Neural crest cell (in vitro differentiated cells): ENCODE measurements around the gene MYBPHL. TPM values are rescaled to one million over a fixed set of nuclear protein-coding genes. Genes with fewer than 3 reads are reported as not detected.
A peak's percentile ranks its signal among the peaks of the same experiment; 100 is the strongest.

Source experiments
- DNase-seq: peaks from one replicate; pipeline ENCODE4 v3.0.0; 2021; ENCODE audit warnings: low read depth, mixed read lengths, low spot score
- H3K27ac Mint-ChIP-seq: one replicate; pipeline ENCODE4 v1.8.0; 2021; ENCODE audit warnings: mild to moderate bottlenecking, mixed read lengths; ENCODE audit not compliant: unreplicated experiment
- H3K27me3 Mint-ChIP-seq: 2 replicates; pipeline ENCODE4 v1.8.0; 2021; ENCODE audit warnings: low read depth, mild to moderate bottlenecking, mixed read lengths
- H3K36me3 Mint-ChIP-seq: 2 replicates; pipeline ENCODE4 v1.8.0; 2021; ENCODE audit warnings: low read depth, mild to moderate bottlenecking, mixed read lengths
- H3K4me1 Mint-ChIP-seq: 2 replicates; pipeline ENCODE4 v1.8.0; 2021; ENCODE audit warnings: mixed read lengths
- H3K4me3 Mint-ChIP-seq: one replicate; pipeline ENCODE4 v1.8.0; 2021; ENCODE audit warnings: mild to moderate bottlenecking, mixed read lengths
- H3K9me3 Mint-ChIP-seq: 2 replicates; pipeline ENCODE4 v1.8.0; 2021; ENCODE audit warnings: mixed read lengths
- CTCF ChIP-seq: fragments of 200-600 bp; sonication (generic); conservative IDR thresholded peaks from 2 replicates; pipeline ENCODE4 v1.5.0; 2021; ENCODE audit warnings: antibody characterized with exemption, mild to moderate bottlenecking
- total RNA-seq: library from RNA; stranded (reverse); gene quantifications from 2 replicates; pipeline ENCODE4 v1.2.1, GENCODE V29; 2021

The MYBPHL gene
- total RNA-seq, 1 donor from 2014 or later, result 0.82 TPM

- no peaks in the 10 kb centered on the region for H3K9me3 Mint-ChIP-seq
- no peaks in the 10 kb centered on the region for H3K27me3 Mint-ChIP-seq
- no peak overlapping the region for H3K4me3 Mint-ChIP-seq
- H3K36me3 Mint-ChIP-seq, result no peaks in the 10 kb centered on the region
- H3K4me1 Mint-ChIP-seq, result peaks cover 24% of the 10 kb centered on the region
- DNase-seq, result no peak
- H3K27ac Mint-ChIP-seq, result no peak overlapping the region
- TF ChIP-seq CTCF, result no peak
Measured at GRCh38 chr1:109296782-109297181, 10.0 kb downstream of the MYBPHL start.

GRCh38 chr1:109295712-109296415 is 10.9 kb downstream of the MYBPHL start:
- Mint-ChIP-seq H3K27me3 (no peaks in the 10 kb centered on the region), H3K4me3 (no peak overlapping the region), H3K9me3 (no peaks in the 10 kb centered on the region), H3K36me3 (no peaks in the 10 kb centered on the region), H3K27ac (no peak overlapping the region), H3K4me1 (peaks cover 27% of the 10 kb centered on the region)
- DNase-seq, result no peak
- TF ChIP-seq CTCF, result no peak

GRCh38 chr1:109294481-109294880 is 12.3 kb downstream of the MYBPHL start:
- no peak for DNase-seq
- Mint-ChIP-seq H3K36me3 (no peaks in the 10 kb centered on the region), H3K9me3 (no peaks in the 10 kb centered on the region), H3K27me3 (no peaks in the 10 kb centered on the region), H3K4me3 (no peak overlapping the region), H3K4me1 (peaks cover 34% of the 10 kb centered on the region), H3K27ac (no peak overlapping the region)
- no peak for TF ChIP-seq CTCF

GRCh38 chr1:109293026-109293425 is 13.8 kb downstream of the MYBPHL start:
- Mint-ChIP-seq H3K4me1 (peaks cover 19% of the 10 kb centered on the region), H3K27ac (no peak overlapping the region), H3K4me3 (no peak overlapping the region), H3K36me3 (no peaks in the 10 kb centered on the region), H3K9me3 (no peaks in the 10 kb centered on the region), H3K27me3 (no peaks in the 10 kb centered on the region)
- TF ChIP-seq CTCF, result no peak
- DNase-seq, result no peak

GRCh38 chr1:109292364-109292763 is 14.4 kb downstream of the MYBPHL start:
- Mint-ChIP-seq H3K4me3 (no peak overlapping the region), H3K27ac (peak overlapping the region; percentile 20), H3K36me3 (no peaks in the 10 kb centered on the region), H3K27me3 (no peaks in the 10 kb centered on the region), H3K4me1 (peaks cover 19% of the 10 kb centered on the region), H3K9me3 (no peaks in the 10 kb centered on the region)
- TF ChIP-seq CTCF, result no peak
- no peak for DNase-seq
